GM23248 (cell line): ENCODE measurements around the gene DENND1A. TPM values are rescaled to one million over a fixed set of nuclear protein-coding genes. Genes with fewer than 3 reads are reported as not detected.

Experiments
- DNase-seq: peaks from one replicate; pipeline ENCODE4 v3.0.0-alpha.2; 2015
- H2AFZ ChIP-seq: fragments of 200-600 bp; sonication (generic); 2 replicates; pipeline ENCODE4 v1.6.1; 2016; ENCODE audit warnings: antibody characterized with exemption
- H3F3A ChIP-seq: fragments of 200-600 bp; sonication (generic); 2 replicates; pipeline ENCODE4 v1.6.1; 2016; ENCODE audit warnings: mild to moderate bottlenecking, antibody characterized with exemption, mixed run types; ENCODE audit not compliant: insufficient read depth
- H3K27ac ChIP-seq: fragments of 200-600 bp; sonication (generic); 2 replicates; pipeline ENCODE4 v1.5.1; 2016; ENCODE audit warnings: mild to moderate bottlenecking
- H3K27me3 ChIP-seq: fragments of 200-600 bp; sonication (generic); replicated peaks from 2 replicates; pipeline ENCODE4 v1.6.1; 2016; ENCODE audit warnings: mild to moderate bottlenecking; ENCODE audit not compliant: insufficient read depth
- H3K36me3 ChIP-seq: fragments of 200-600 bp; sonication (generic); 2 replicates; pipeline ENCODE4 v1.6.1; 2016; ENCODE audit warnings: low read depth, mild to moderate bottlenecking
- H3K4me1 ChIP-seq: fragments of 200-600 bp; sonication (generic); 2 replicates; pipeline ENCODE4 v1.6.1; 2016; ENCODE audit warnings: mild to moderate bottlenecking; ENCODE audit not compliant: insufficient read depth
- H3K4me2 ChIP-seq: fragments of 200-600 bp; sonication (generic); one replicate; pipeline ENCODE4 v1.6.1; 2016; ENCODE audit warnings: mild to moderate bottlenecking; ENCODE audit not compliant: unreplicated experiment
- H3K4me3 ChIP-seq: fragments of 200-600 bp; sonication (generic); 2 replicates; pipeline ENCODE4 v1.5.1; 2016; ENCODE audit warnings: mild to moderate bottlenecking
- H3K79me2 ChIP-seq: fragments of 200-600 bp; sonication (generic); 2 replicates; pipeline ENCODE4 v1.6.1; 2016; ENCODE audit warnings: mild to moderate bottlenecking; ENCODE audit not compliant: insufficient read depth
- H3K9ac ChIP-seq: fragments of 200-600 bp; sonication (generic); 2 replicates; pipeline ENCODE4 v1.6.1; 2016; ENCODE audit warnings: mild to moderate bottlenecking
- H3K9me2 ChIP-seq: fragments of 200-600 bp; sonication (generic); 2 replicates; pipeline ENCODE4 v1.6.1; 2016; ENCODE audit warnings: mixed run types, mild to moderate bottlenecking, moderate library complexity; ENCODE audit not compliant: insufficient read depth
- H3K9me3 ChIP-seq: fragments of 200-600 bp; sonication (generic); one replicate; pipeline ENCODE4 v1.6.1; 2017; ENCODE audit warnings: low read depth
- H4K20me1 ChIP-seq: fragments of 200-600 bp; sonication (generic); 2 replicates; pipeline ENCODE4 v1.6.0; 2016; ENCODE audit not compliant: insufficient read depth
- EZH2 ChIP-seq: fragments of 200-600 bp; sonication (generic); IDR thresholded peaks from 2 replicates; pipeline ENCODE4 v1.6.1; 2018; ENCODE audit warnings: antibody characterized with exemption, mild to moderate bottlenecking; ENCODE audit not compliant: insufficient read depth, poor library complexity, severe bottlenecking
- EZH2phosphoT487 ChIP-seq: fragments of 200-600 bp; sonication (generic); IDR thresholded peaks from 2 replicates; pipeline ENCODE4 v1.6.1; 2018; ENCODE audit warnings: antibody characterized with exemption, moderate library complexity, mild to moderate bottlenecking, low read depth; ENCODE audit not compliant: insufficient read depth
- WGBS, 2 experiments: methylation state at CpG; one replicate each; pipeline ENCODE4 v1.1.6; 2015 to 2017; ENCODE audit warnings: low lambda C conversion rate in 2 of 2, low coverage in 1 of 2; ENCODE audit errors: missing lambda C conversion rate in 2 of 2; 5-methylcytosine and 5-hydroxymethylcytosine counted together
- in situ Hi-C: fragments of 300-500 bp; cut with MboI; formaldehyde crosslinking; loops from 2 replicates; pipeline ENCODE4 v1.15.0; 2020
- polyA plus RNA-seq: library from polyadenylated mRNA; unstranded; fragments of >200 nt; fragmentation: Nextera tagmentation; extraction: Ambion mirVana; gene quantifications from 2 replicates; pipeline ENCODE4 v1.2.1, GENCODE V29; 2016
- total RNA-seq: library from RNA; depleted of rRNA; stranded (reverse); fragments of >200 nt; shearing (Covaris generic); gene quantifications from 2 replicates; pipeline ENCODE4 v1.2.3, GENCODE V29; 2014

Gene DENND1A
- total and polyA plus RNA-seq, 2 experiments from 2014 or later: 13.2 to 16.4 TPM

GRCh38 chr9:123702483-123702882 lies 227.4 kb downstream of the DENND1A start:
- 92 to 93% methylated on average over 1 of the region's 1 CpG for WGBS, 2 experiments
- no peak for TF ChIP-seq EZH2phosphoT487
- TF ChIP-seq EZH2: no peak
- Histone ChIP-seq H3F3A (no peaks in the 10 kb centered on the region), H3K27me3 (no peaks in the 10 kb centered on the region), H3K36me3 (peaks cover 13% of the 10 kb centered on the region; the same call in 1 of the 2 replicates), H2AFZ (no peak overlapping the region), H3K9me2 (no peaks in the 10 kb centered on the region), H3K4me2 (no peak overlapping the region), H3K79me2 (no peaks in the 10 kb centered on the region), H3K27ac (no peak overlapping the region), H3K4me3 (no peak overlapping the region), H3K9me3 (no peaks in the 10 kb centered on the region), H4K20me1 (no peaks in the 10 kb centered on the region), H3K4me1 (no peaks in the 10 kb centered on the region), H3K9ac (no peak overlapping the region)
- DNase-seq: no peak
- in situ Hi-C loops: no loop called here

GRCh38 chr9:123697686-123698085 lies 232.2 kb downstream of the DENND1A start:
- 55 to 62% methylated on average over 2 of the region's 2 CpGs for WGBS, 2 experiments
- no peak overlapping the region for H3K4me2 ChIP-seq
- no peaks in the 10 kb centered on the region for H3K79me2 ChIP-seq
- H4K20me1 ChIP-seq: 0 out of 2 replicates have a peak, but pooled peaks cover 3% of the 10 kb centered on the region
- no peaks in the 10 kb centered on the region for H3K9me3 ChIP-seq
- TF ChIP-seq EZH2: no peak
- TF ChIP-seq EZH2phosphoT487: no peak
- no peak overlapping the region for H3K27ac ChIP-seq
- no peaks in the 10 kb centered on the region for H3K27me3 ChIP-seq
- peaks cover 8% of the 10 kb centered on the region; the same call in 1 of the 2 replicates for H3K36me3 ChIP-seq
- peaks cover 4% of the 10 kb centered on the region; the same call in 1 of the 2 replicates for H3K4me1 ChIP-seq
- H3K4me3 ChIP-seq: no peak overlapping the region
- H3K9me2 ChIP-seq: no peaks in the 10 kb centered on the region
- no peak overlapping the region for H3K9ac ChIP-seq
- no peak overlapping the region for H2AFZ ChIP-seq
- in situ Hi-C loops: no loop called here
- no peak for DNase-seq
- no peaks in the 10 kb centered on the region for H3F3A ChIP-seq

- Histone ChIP-seq H3K4me2 (no peak overlapping the region), H3K9me3 (no peaks in the 10 kb centered on the region), H3F3A (no peaks in the 10 kb centered on the region), H3K9me2 (no peaks in the 10 kb centered on the region), H4K20me1 (0 out of 2 replicates have a peak, but pooled peaks cover 3% of the 10 kb centered on the region), H3K4me1 (peaks cover 4% of the 10 kb centered on the region; the same call in 1 of the 2 replicates), H2AFZ (no peak overlapping the region), H3K79me2 (no peaks in the 10 kb centered on the region), H3K4me3 (no peak overlapping the region), H3K36me3 (no peaks in the 10 kb centered on the region), H3K27me3 (no peaks in the 10 kb centered on the region), H3K27ac (no peak overlapping the region), H3K9ac (no peak overlapping the region)
- no peak for TF ChIP-seq EZH2phosphoT487
- TF ChIP-seq EZH2: no peak
- in situ Hi-C loops: no loop called here
- 17 to 25% methylated on average over 4 of the region's 4 CpGs for WGBS, 2 experiments
- DNase-seq: peak; percentile 33
Observed at GRCh38 chr9:123696476-123696875, 233.4 kb downstream of the DENND1A start.

- no peaks in the 10 kb centered on the region for H3K79me2 ChIP-seq
- no peak overlapping the region for H3K27ac ChIP-seq
- TF ChIP-seq EZH2phosphoT487: no peak
- no peak for TF ChIP-seq EZH2
- H3K9me3 ChIP-seq: no peaks in the 10 kb centered on the region
- 0 out of 2 replicates have a peak, but pooled peaks cover 3% of the 10 kb centered on the region for H4K20me1 ChIP-seq
- no peaks in the 10 kb centered on the region for H3K9me2 ChIP-seq
- peaks cover 4% of the 10 kb centered on the region; the same call in 1 of the 2 replicates for H3K4me1 ChIP-seq
- H3K4me3 ChIP-seq: no peak overlapping the region
- H3F3A ChIP-seq: no peaks in the 10 kb centered on the region
- no peak overlapping the region for H3K9ac ChIP-seq
- no peaks in the 10 kb centered on the region for H3K27me3 ChIP-seq
- 93 to 94% methylated on average over 3 of the region's 3 CpGs for WGBS, 2 experiments
- no peak overlapping the region for H2AFZ ChIP-seq
- H3K36me3 ChIP-seq: no peaks in the 10 kb centered on the region
- in situ Hi-C loops: no loop called here
- DNase-seq: peak; percentile 6
- no peak overlapping the region for H3K4me2 ChIP-seq
Observed at GRCh38 chr9:123695386-123695785, 234.5 kb downstream of the DENND1A start.
